PC-9 (cell line): ENCODE results near the gene SNCA. TPM values are rescaled to one million over a fixed set of nuclear protein-coding genes. Genes with fewer than 3 reads are reported as not detected.

Source experiments
- BruUV-seq: library from RNA; stranded (reverse); fragments of 400-500 nt; replicated peaks from 2 replicates; lab custom pipeline; 2021; lab: Mats Ljungman, UMichigan
- CTCF ChIA-PET: fragments of 300-600 bp; sonication (Branson Sonifier 250); formaldehyde crosslinking; loops from one replicate; lab custom pipeline; 2022; ENCODE audit warnings: antibody characterized with exemption; lab: Charles Lee
- POLR2A ChIA-PET: fragments of 300-600 bp; sonication (Branson Sonifier 250); formaldehyde crosslinking; loops from one replicate; lab custom pipeline; 2022; ENCODE audit warnings: antibody characterized with exemption; ENCODE audit not compliant: unreplicated experiment; lab: Charles Lee
- DNase-seq, 2 experiments: peaks; one replicate each; pipeline versions ENCODE4 v3.0.0 to v3.0.0-alpha.2; 2015 to 2022; ENCODE audit warnings: mixed read lengths in 1 of 2
- H2AFZ ChIP-seq: fragments of 200-600 bp; sonication (generic); 2 replicates; pipeline ENCODE4 v1.8.1; 2017; ENCODE audit warnings: antibody characterized with exemption
- H3F3A ChIP-seq: fragments of 200-600 bp; sonication (generic); 2 replicates; pipeline ENCODE4 v1.8.1; 2017; ENCODE audit warnings: antibody characterized with exemption, mild to moderate bottlenecking, low read depth; ENCODE audit not compliant: insufficient read depth
- H3K27ac ChIP-seq: fragments of 200-600 bp; sonication (generic); 2 replicates; pipeline ENCODE4 v1.6.1; 2016; ENCODE audit warnings: mixed run types
- H3K27me3 ChIP-seq: fragments of 200-600 bp; sonication (generic); 2 replicates; pipeline ENCODE4 v1.6.1; 2016; ENCODE audit warnings: low read depth, mixed run types; ENCODE audit not compliant: insufficient read depth
- H3K36me3 ChIP-seq: fragments of 200-600 bp; sonication (generic); 2 replicates; pipeline ENCODE4 v1.6.1; 2016; ENCODE audit warnings: low read depth, mixed run types
- H3K4me1 ChIP-seq: fragments of 200-600 bp; sonication (generic); replicated peaks from 2 replicates; pipeline ENCODE4 v1.6.1; 2016; ENCODE audit warnings: mixed run types; ENCODE audit not compliant: insufficient read depth
- H3K4me2 ChIP-seq: fragments of 200-600 bp; sonication (generic); 2 replicates; pipeline ENCODE4 v1.6.1; 2017; ENCODE audit warnings: mixed run types
- H3K4me3 ChIP-seq: fragments of 200-600 bp; sonication (generic); 2 replicates; pipeline ENCODE4 v1.6.1; 2016; ENCODE audit warnings: mixed run types
- H3K79me2 ChIP-seq: fragments of 200-600 bp; sonication (generic); 2 replicates; pipeline ENCODE4 v1.6.1; 2017; ENCODE audit warnings: low read depth, mixed run types
- H3K9me2 ChIP-seq: fragments of 200-600 bp; sonication (generic); 2 replicates; pipeline ENCODE4 v1.8.1; 2017; ENCODE audit warnings: mild to moderate bottlenecking; ENCODE audit not compliant: insufficient read depth
- H3K9me3 ChIP-seq: fragments of 200-600 bp; sonication (generic); 2 replicates; pipeline ENCODE4 v1.8.1; 2016; ENCODE audit warnings: low read depth; ENCODE audit not compliant: insufficient read depth
- H4K20me1 ChIP-seq: fragments of 200-600 bp; sonication (generic); 2 replicates; pipeline ENCODE4 v1.8.1; 2017; ENCODE audit not compliant: insufficient read depth
- EZH2 ChIP-seq: fragments of 200-600 bp; sonication (generic); IDR thresholded peaks from 2 replicates; pipeline ENCODE4 v1.8.0; 2017; ENCODE audit warnings: antibody characterized with exemption, low read depth
- intact Hi-C: fragments of 100-400 bp; cut with micrococcal nuclease; formaldehyde crosslinking; loops from one replicate; pipeline ENCODE4 v1.10.0; 2022; ENCODE audit not compliant: unreplicated experiment
- total RNA-seq: library from RNA; stranded (reverse); gene quantifications from 2 replicates; pipeline ENCODE4 v1.2.3, GENCODE V29; 2021
- TF ChIP-seq, protein P1 (sequence below): fragments of 200-600 bp; sonication (generic); conservative IDR thresholded peaks from 2 replicates; pipeline ENCODE4 v1.6.1; 2017; ENCODE audit warnings: mixed run types, antibody characterized with exemption, mild to moderate bottlenecking, moderate library complexity

Gene SNCA
- total RNA-seq, 1 experiment from 2014 or later, result 4.8 TPM

DNA sequence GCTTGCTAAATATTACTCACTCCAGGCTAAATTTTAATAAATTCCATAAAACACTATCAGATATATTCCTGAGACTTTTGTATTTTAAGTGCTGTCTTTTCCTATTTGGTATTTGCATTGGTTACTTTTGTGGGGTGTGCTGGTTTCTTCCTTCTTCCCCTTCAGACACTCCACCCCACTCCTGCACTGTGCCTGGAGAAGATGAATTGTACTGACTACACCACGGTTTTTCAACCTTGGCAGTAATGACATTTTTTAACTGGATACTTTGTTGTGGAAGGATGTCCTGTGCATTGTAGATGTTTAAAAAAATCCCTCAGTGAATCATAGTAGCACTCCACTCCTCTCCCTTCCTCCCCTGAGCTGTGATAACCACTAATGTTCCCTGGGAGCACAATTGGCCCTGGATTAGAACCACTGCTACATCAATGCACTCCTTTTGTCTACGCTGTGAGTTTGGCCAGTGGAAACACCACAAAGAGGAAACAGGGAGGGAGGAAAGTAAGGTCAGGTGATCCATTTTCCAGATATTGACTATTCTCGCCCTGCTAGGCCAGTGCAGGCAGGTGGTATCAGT, 36.3 kb downstream of the SNCA start:
- CTCF ChIA-PET, result no interaction called here
- Histone ChIP-seq H3F3A (no peaks in the 10 kb centered on the region), H3K9me3 (no peaks in the 10 kb centered on the region), H3K4me2 (no peak overlapping the region), H3K27ac (peak overlapping the region; percentile 47; the same call in 1 of the 2 replicates), H3K79me2 (no peaks in the 10 kb centered on the region), H2AFZ (no peak overlapping the region), H3K36me3 (no peaks in the 10 kb centered on the region), H4K20me1 (no peaks in the 10 kb centered on the region), H3K9me2 (no peaks in the 10 kb centered on the region), H3K4me1 (no peaks in the 10 kb centered on the region), H3K4me3 (no peak overlapping the region), H3K27me3 (no peaks in the 10 kb centered on the region)
- DNase-seq, result no peak
- intact Hi-C loops, result loop anchor here (2.0 kb wide), 1 partner anchor 48 kb away; no protein-coding TSS in a partner anchor
- no TSS peak for BruUV-seq
- POLR2A ChIA-PET, result interaction anchor here (0.6 kb wide), 1 partner anchor 38 kb away, joined by 5 read pairs; no protein-coding TSS in a partner anchor
- TF ChIP-seq, protein P1, sequence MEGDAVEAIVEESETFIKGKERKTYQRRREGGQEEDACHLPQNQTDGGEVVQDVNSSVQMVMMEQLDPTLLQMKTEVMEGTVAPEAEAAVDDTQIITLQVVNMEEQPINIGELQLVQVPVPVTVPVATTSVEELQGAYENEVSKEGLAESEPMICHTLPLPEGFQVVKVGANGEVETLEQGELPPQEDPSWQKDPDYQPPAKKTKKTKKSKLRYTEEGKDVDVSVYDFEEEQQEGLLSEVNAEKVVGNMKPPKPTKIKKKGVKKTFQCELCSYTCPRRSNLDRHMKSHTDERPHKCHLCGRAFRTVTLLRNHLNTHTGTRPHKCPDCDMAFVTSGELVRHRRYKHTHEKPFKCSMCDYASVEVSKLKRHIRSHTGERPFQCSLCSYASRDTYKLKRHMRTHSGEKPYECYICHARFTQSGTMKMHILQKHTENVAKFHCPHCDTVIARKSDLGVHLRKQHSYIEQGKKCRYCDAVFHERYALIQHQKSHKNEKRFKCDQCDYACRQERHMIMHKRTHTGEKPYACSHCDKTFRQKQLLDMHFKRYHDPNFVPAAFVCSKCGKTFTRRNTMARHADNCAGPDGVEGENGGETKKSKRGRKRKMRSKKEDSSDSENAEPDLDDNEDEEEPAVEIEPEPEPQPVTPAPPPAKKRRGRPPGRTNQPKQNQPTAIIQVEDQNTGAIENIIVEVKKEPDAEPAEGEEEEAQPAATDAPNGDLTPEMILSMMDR, result no peak

DNA sequence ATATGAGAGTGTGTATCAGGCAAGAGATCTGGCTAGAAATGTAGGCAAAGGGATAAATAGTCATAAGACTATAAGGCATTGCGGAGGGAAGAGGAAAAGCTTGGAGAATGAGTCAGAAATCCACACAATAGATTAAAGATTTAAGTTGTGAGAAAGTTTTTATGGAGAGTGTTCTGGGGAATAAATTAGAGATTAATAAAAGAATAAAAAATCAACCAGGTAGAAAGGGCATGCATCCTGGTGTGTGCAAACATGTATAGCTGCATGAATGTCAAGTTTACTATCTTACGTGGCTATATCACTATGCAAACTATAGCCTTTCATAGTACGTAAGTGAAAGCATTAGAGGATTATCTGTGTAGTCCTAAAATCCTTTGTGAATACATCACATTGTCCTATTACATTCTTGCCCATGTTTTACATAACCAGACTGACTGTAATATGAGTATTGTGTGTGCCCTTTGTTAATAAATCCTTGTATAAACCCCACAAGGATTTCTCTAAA, 36.9 kb downstream of the SNCA start:
- TF ChIP-seq, protein P1, result no peak
- no peak for TF ChIP-seq EZH2
- Histone ChIP-seq H3K27me3 (no peaks in the 10 kb centered on the region), H3K9me3 (no peaks in the 10 kb centered on the region), H4K20me1 (no peaks in the 10 kb centered on the region), H3F3A (no peaks in the 10 kb centered on the region), H3K9me2 (no peaks in the 10 kb centered on the region), H3K36me3 (no peaks in the 10 kb centered on the region), H3K27ac (peak overlapping the region; percentile 47), H2AFZ (no peak overlapping the region), H3K79me2 (no peaks in the 10 kb centered on the region), H3K4me3 (no peak overlapping the region), H3K4me1 (no peaks in the 10 kb centered on the region), H3K4me2 (no peak overlapping the region)
- intact Hi-C loops, result loop anchor here (2.0 kb wide), 1 partner anchor 47 kb away; no protein-coding TSS in a partner anchor
- no peak for DNase-seq
- POLR2A ChIA-PET, result interaction anchor here (0.6 kb wide), 1 partner anchor 39 kb away, joined by 5 read pairs; no protein-coding TSS in a partner anchor
- no TSS peak for BruUV-seq
- CTCF ChIA-PET, result no interaction called here

DNA sequence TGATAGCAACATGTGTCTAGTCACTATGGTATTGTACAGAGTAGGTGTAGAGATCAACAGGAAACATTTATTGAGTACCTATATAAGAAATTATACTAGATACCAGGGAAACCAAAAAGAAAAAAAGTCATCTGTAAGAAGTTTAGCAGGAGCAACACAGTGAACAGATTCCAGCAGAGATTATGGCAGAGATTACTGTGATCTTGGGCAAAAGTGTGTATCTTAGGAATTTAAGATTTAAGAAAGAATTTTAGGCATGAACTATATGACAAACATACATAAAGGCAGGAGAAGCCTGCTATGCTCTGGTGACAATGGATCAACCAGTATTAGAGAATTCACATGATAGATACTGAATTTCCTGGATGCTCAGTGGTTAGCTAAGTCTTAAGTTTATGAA, 37.9 kb downstream of the SNCA start:
- no TSS peak for BruUV-seq
- DNase-seq, result no peak
- no peak for TF ChIP-seq EZH2
- TF ChIP-seq, protein P1, result no peak
- no peaks in the 10 kb centered on the region for H3K36me3 ChIP-seq
- no peak overlapping the region for H3K4me3 ChIP-seq
- H3K4me1 ChIP-seq, result no peaks in the 10 kb centered on the region
- no peaks in the 10 kb centered on the region for H3K9me2 ChIP-seq
- H3K9me3 ChIP-seq, result no peaks in the 10 kb centered on the region
- no peaks in the 10 kb centered on the region for H3F3A ChIP-seq
- no peak overlapping the region for H3K4me2 ChIP-seq
- H4K20me1 ChIP-seq, result no peaks in the 10 kb centered on the region
- ChIA-PET POLR2A (interaction anchor here (0.6 kb wide), 1 partner anchor 35 kb away, joined by 6 read pairs; no protein-coding TSS in a partner anchor), CTCF (no interaction called here)
- intact Hi-C loops, result no loop called here
- no peak overlapping the region for H2AFZ ChIP-seq
- H3K27ac ChIP-seq, result no peak overlapping the region
- H3K27me3 ChIP-seq, result no peaks in the 10 kb centered on the region
- no peaks in the 10 kb centered on the region for H3K79me2 ChIP-seq
